ENCODE data around the gene PTRH1.
"Not testable (repeated sequence)": the region's sequence is repeated elsewhere in the genome, so short reads cannot be mapped to it uniquely, and the experiment has no call there.

The PTRH1 gene

GRCh38 chr9:127715470-127716337, at the start of gene PTRH1, which contains the start of gene TTC16:
Gene PTRH1 (minus strand): TSS chr9:127715663. CDS start chr9:127715639, 24 bp downstream.
Gene TTC16 (plus strand): TSS chr9:127716079. CDS start chr9:127716146, 67 bp downstream.
- peak; percentile 92 for DNase-seq
- in situ Hi-C loops (cut with HindIII; ENCODE audit: low pct_ligation_motif_present, low pct_unique_long_range_greater_than_20kb, low sequenced_read_pairs): no loop called here

- DNase-seq: no peak
- in situ Hi-C loops (cut with HindIII; ENCODE audit: low pct_ligation_motif_present, low pct_unique_long_range_greater_than_20kb, low sequenced_read_pairs): no loop called here
These were observed 48.5 kb upstream of the PTRH1 start for GRCh38 chr9:127763918-127764384.

GRCh38 chr9:127762111-127762676, 46.7 kb upstream of the PTRH1 start:
- DNase-seq: no peak
- in situ Hi-C loops (cut with HindIII; ENCODE audit: low pct_ligation_motif_present, low pct_unique_long_range_greater_than_20kb, low sequenced_read_pairs): no loop called here

GRCh38 chr9:127761491-127761956, 46.1 kb upstream of the PTRH1 start:
- no peak for DNase-seq
- in situ Hi-C loops (cut with HindIII; ENCODE audit: low pct_ligation_motif_present, low pct_unique_long_range_greater_than_20kb, low sequenced_read_pairs): no loop called here

GRCh38 chr9:127761061-127761460, 45.6 kb upstream of the PTRH1 start:
- no peak for DNase-seq
- in situ Hi-C loops (cut with HindIII; ENCODE audit: low pct_ligation_motif_present, low pct_unique_long_range_greater_than_20kb, low sequenced_read_pairs): no loop called here

- no peak for DNase-seq
- in situ Hi-C loops (cut with HindIII; ENCODE audit: low pct_ligation_motif_present, low pct_unique_long_range_greater_than_20kb, low sequenced_read_pairs): no loop called here
These were observed 43.4 kb upstream of the PTRH1 start for GRCh38 chr9:127758843-127759242.

GRCh38 chr9:127756776-127757175, 41.3 kb upstream of the PTRH1 start:
- DNase-seq; in situ Hi-C loops (cut with HindIII; ENCODE audit: low pct_ligation_motif_present, low pct_unique_long_range_greater_than_20kb, low sequenced_read_pairs): not testable (repeated sequence)

- in situ Hi-C loops (cut with HindIII; ENCODE audit: low pct_ligation_motif_present, low pct_unique_long_range_greater_than_20kb, low sequenced_read_pairs): no loop called here
- DNase-seq: no peak
These were observed 40.8 kb upstream of the PTRH1 start for GRCh38 chr9:127756233-127756632.

GRCh38 chr9:127755061-127756060, 39.9 kb upstream of the PTRH1 start:
- in situ Hi-C loops (cut with HindIII; ENCODE audit: low pct_ligation_motif_present, low pct_unique_long_range_greater_than_20kb, low sequenced_read_pairs): no loop called here
- no peak for DNase-seq

- peak; percentile 24 for DNase-seq
- in situ Hi-C loops (cut with HindIII; ENCODE audit: low pct_ligation_motif_present, low pct_unique_long_range_greater_than_20kb, low sequenced_read_pairs): no loop called here
These were observed 38.9 kb upstream of the PTRH1 start for GRCh38 chr9:127754099-127755060.

- DNase-seq: no peak
- in situ Hi-C loops (cut with HindIII; ENCODE audit: low pct_ligation_motif_present, low pct_unique_long_range_greater_than_20kb, low sequenced_read_pairs): no loop called here
These were observed 38.2 kb upstream of the PTRH1 start for GRCh38 chr9:127753622-127754021.

- in situ Hi-C loops (cut with HindIII; ENCODE audit: low pct_ligation_motif_present, low pct_unique_long_range_greater_than_20kb, low sequenced_read_pairs): no loop called here
- DNase-seq: no peak
These were observed 37.7 kb upstream of the PTRH1 start for GRCh38 chr9:127753148-127753547.

GRCh38 chr9:127751269-127752054, 36.0 kb upstream of the PTRH1 start:
- DNase-seq: peak; percentile 33
- in situ Hi-C loops (cut with HindIII; ENCODE audit: low pct_ligation_motif_present, low pct_unique_long_range_greater_than_20kb, low sequenced_read_pairs): no loop called here

GRCh38 chr9:127749090-127749787, 33.8 kb upstream of the PTRH1 start:
- in situ Hi-C loops (cut with HindIII; ENCODE audit: low pct_ligation_motif_present, low pct_unique_long_range_greater_than_20kb, low sequenced_read_pairs): no loop called here
- no peak for DNase-seq

GRCh38 chr9:127746959-127747569, 31.6 kb upstream of the PTRH1 start:
- in situ Hi-C loops (cut with HindIII; ENCODE audit: low pct_ligation_motif_present, low pct_unique_long_range_greater_than_20kb, low sequenced_read_pairs): no loop called here
- no peak for DNase-seq

All from ACHN (cell line).